K562 (cell line): ENCODE data around the gene ELF1. TPM values are rescaled to one million over a fixed set of nuclear protein-coding genes. Genes with fewer than 3 reads are reported as not detected.

Experiments
- ATAC-seq: fragments of 200-7000 bp; cut with Tn5 transposase; 3 replicates; pipeline ENCODE4 v1.9.1; 2020; ENCODE audit warnings: moderate library complexity
- BruUV-seq: library from RNA; stranded (reverse); fragments of 400-500 nt; replicated peaks from 2 replicates; lab custom pipeline; 2021; lab: Mats Ljungman, UMichigan
- CTCF ChIA-PET: fragments of 300-600 bp; formaldehyde crosslinking; extraction: SDS; loops from one replicate; lab custom pipeline; 2021; ENCODE audit warnings: low intra/inter-chr PET ratio; lab: Yijun Ruan, JAX
- POLR2A ChIA-PET: fragments of 300-600, 350-650 bp; sonication (Branson Sonifier 250); formaldehyde crosslinking; extraction: SDS; loops from one replicate; lab custom pipeline; 2021; ENCODE audit warnings: antibody characterized with exemption, inconsistent platforms; lab: Yijun Ruan, JAX
- DNase-seq, 4 experiments: peaks; one replicate each; pipeline versions ENCODE4 v3.0.0 to v3.0.0-alpha.2; 2011 to 2018; ENCODE audit warnings: low spot score in 3 of 4, mixed read lengths in 3 of 4; ENCODE audit errors: extremely low read depth in 1 of 4
- FAIRE-seq: peaks from 2 replicates; lab custom pipeline; 2011; peaks lifted over from hg19 to GRCh38; lab: Jason Lieb, UNC
- H2AFZ ChIP-seq: 2 replicates; pipeline ENCODE4 v1.6.0; 2011; ENCODE audit warnings: low read depth, low read length, control low read depth, inconsistent platforms
- H3K27ac ChIP-seq: fragments of 200-600 bp; 3 replicates; pipeline ENCODE4 v1.8.0; 2011; ENCODE audit warnings: low read depth, mild to moderate bottlenecking, control low read depth, inconsistent platforms, low read length, moderate library complexity, mixed read lengths; ENCODE audit errors: extremely low read depth
- H3K27me3 ChIP-seq, 2 experiments: fragments of 300-600 bp in 1 of 2; 2 replicates in 1 of 2; 3 replicates in 1 of 2; pipeline versions ENCODE4 v1.6.0 to v1.8.0; 2011; ENCODE audit warnings: inconsistent platforms in 2 of 2, low read length in 2 of 2, mild to moderate bottlenecking in 1 of 2, mixed read lengths in 1 of 2, moderate library complexity in 1 of 2; ENCODE audit not compliant: control insufficient read depth in 2 of 2, insufficient read depth in 2 of 2
- H3K36me3 ChIP-seq: fragments of 300-600 bp; 3 replicates; pipeline ENCODE4 v1.8.0; 2011; ENCODE audit warnings: mild to moderate bottlenecking, low read length, inconsistent platforms; ENCODE audit not compliant: control insufficient read depth, insufficient read depth
- H3K4me1 ChIP-seq, 2 experiments: fragments of 200-600 bp in 1 of 2; replicated peaks in 1 of 2; 2 replicates in 1 of 2; 3 replicates in 1 of 2; pipeline versions ENCODE4 v1.5.1 to v1.8.0; 2011; ENCODE audit warnings: inconsistent platforms in 2 of 2, low read length in 2 of 2, mild to moderate bottlenecking in 1 of 2, mixed read lengths in 1 of 2, moderate library complexity in 1 of 2; ENCODE audit not compliant: control insufficient read depth in 2 of 2, insufficient read depth in 2 of 2
- H3K4me2 ChIP-seq: 2 replicates; pipeline ENCODE4 v1.6.1; 2011; ENCODE audit warnings: low read length, control low read depth, inconsistent platforms, mixed read lengths; ENCODE audit not compliant: insufficient read depth
- H3K4me3 ChIP-seq: fragments of 200-600 bp; sonication (generic), shearing (Covaris generic); 2 replicates; pipeline ENCODE4 v1.5.1; 2016; ENCODE audit warnings: control low read depth, inconsistent platforms
- H3K79me2 ChIP-seq: fragments of 200-600 bp; 3 replicates; pipeline ENCODE4 v1.8.0; 2011; ENCODE audit warnings: low read length, inconsistent platforms; ENCODE audit not compliant: control insufficient read depth, insufficient read depth
- H3K9ac ChIP-seq, 2 experiments: 2 replicates each; pipeline versions ENCODE4 v1.6.0 to v1.6.1; 2011; ENCODE audit warnings: low read depth in 2 of 2, low read length in 2 of 2, control low read depth in 1 of 2, inconsistent platforms in 1 of 2, mild to moderate bottlenecking in 1 of 2, mixed read lengths in 1 of 2; ENCODE audit not compliant: insufficient read depth in 1 of 2
- H3K9me1 ChIP-seq: one replicate; pipeline ENCODE4 v1.6.0; 2011; ENCODE audit warnings: inconsistent platforms, mild to moderate bottlenecking, low read length, moderate library complexity; ENCODE audit not compliant: control insufficient read depth, insufficient read depth
- H3K9me3 ChIP-seq: replicated peaks from 2 replicates; pipeline ENCODE4 v1.5.1; 2011; ENCODE audit warnings: low read depth, low read length, inconsistent platforms; ENCODE audit not compliant: control insufficient read depth, insufficient read depth
- H4K20me1 ChIP-seq: replicated peaks from 2 replicates; pipeline ENCODE4 v1.6.1; 2011; ENCODE audit warnings: low read length, inconsistent platforms, mixed read lengths; ENCODE audit not compliant: control insufficient read depth, insufficient read depth
- CEBPB ChIP-seq: fragments of 450-650 bp; IDR thresholded peaks from 2 replicates; pipeline ENCODE4 v1.6.1; 2016; ENCODE audit warnings: missing genetic modification characterization, missing compliant biosample characterization
- CTBP1 ChIP-seq: fragments of 450-650 bp; IDR thresholded peaks from 2 replicates; pipeline ENCODE4 v1.6.1; 2016; ENCODE audit warnings: borderline replicate concordance
- E2F3 ChIP-seq: fragments of 250-450 bp; sonication (Bioruptor Pico); IDR thresholded peaks from 2 replicates; pipeline ENCODE4 v1.4.0; 2020; ENCODE audit warnings: mild to moderate bottlenecking
- ELK3 ChIP-seq: fragments of 450-650 bp; formaldehyde crosslinking; IDR thresholded peaks from 2 replicates; pipeline ENCODE4 v1.4.0; 2020; ENCODE audit warnings: mild to moderate bottlenecking
- HDAC3 ChIP-seq: fragments of 450-650 bp; IDR thresholded peaks from 2 replicates; pipeline ENCODE4 v1.6.1; 2018; ENCODE audit warnings: borderline replicate concordance, mild to moderate bottlenecking, moderate library complexity; ENCODE audit not compliant: partially characterized antibody
- HMG20B ChIP-seq: fragments of 250-450 bp; sonication (Bioruptor Pico); IDR thresholded peaks from 2 replicates; pipeline ENCODE4 v1.5.0; 2021; ENCODE audit warnings: mild to moderate bottlenecking
- MCM5 ChIP-seq: fragments of 450-650 bp; IDR thresholded peaks from 2 replicates; pipeline ENCODE4 v1.6.1; 2016; ENCODE audit warnings: low read depth
- POLR2B ChIP-seq: fragments of 450-650 bp; IDR thresholded peaks from 2 replicates; pipeline ENCODE4 v1.6.1; 2018; ENCODE audit warnings: low read depth; ENCODE audit not compliant: partially characterized antibody
- SPI1 ChIP-seq: IDR thresholded peaks from 2 replicates; pipeline ENCODE4 v1.6.1; 2011; ENCODE audit warnings: low read depth, low read length, control low read depth, borderline replicate concordance
- ZNF12 ChIP-seq: sonication (generic); formaldehyde crosslinking; IDR thresholded peaks from 2 replicates; pipeline ENCODE4 v1.4.0; 2020; ENCODE audit warnings: mild to moderate bottlenecking, missing genetic modification reagents
- ZNF165 ChIP-seq: fragments of 250-450 bp; sonication (Bioruptor Pico); IDR thresholded peaks from 2 replicates; pipeline ENCODE4 v1.4.0; 2020; ENCODE audit warnings: borderline replicate concordance
- ZNF311 ChIP-seq: fragments of 250-450 bp; sonication (Bioruptor Pico); IDR thresholded peaks from 2 replicates; pipeline ENCODE4 v1.4.0; 2020; ENCODE audit warnings: mild to moderate bottlenecking, moderate library complexity
- WGBS: fragments of 100-300 bp; shearing (Covaris generic); methylation state at CpG from one replicate; pipeline ENCODE4 v1.1.6; 2016; ENCODE audit warnings: low coverage, mixed read lengths; ENCODE audit not compliant: insufficient coverage; ENCODE audit errors: missing lambda C conversion rate; 5-methylcytosine and 5-hydroxymethylcytosine counted together
- in situ Hi-C: fragments of 300-500 bp; cut with MboI; formaldehyde crosslinking; loops from 4 replicates; pipeline ENCODE4 v1.15.0; 2018; ENCODE audit warnings: inconsistent platforms, mixed read lengths
- intact Hi-C: fragments of 100-400 bp; cut with micrococcal nuclease; formaldehyde crosslinking; loops from 2 replicates; pipeline ENCODE4 v1.14.2; 2022
- polyA plus RNA-seq, 8 experiments: library from polyadenylated mRNA; depleted of rRNA in 4 of 8; stranded (reverse) in 5 of 8; unstranded in 3 of 8; fragments of >200 nt; fragmentation: Nextera tagmentation in 2 of 8; fragmentation: Illumina TruSeq in 1 of 8; extraction: Ambion mirVana in 2 of 8; extraction: Trizol in 1 of 8; gene quantifications; 2 replicates each; pipeline versions ENCODE4 v1.2.1 to v1.2.3, GENCODE V29; 2011 to 2014; ENCODE audit warnings: inconsistent platforms in 1 of 8, missing spikeins in 1 of 8
- total RNA-seq, 7 experiments: library from RNA; depleted of rRNA in 6 of 7; stranded (reverse); fragments of >200 nt in 6 of 7; fragmentation: Illumina TruSeq in 2 of 7; extraction: Trizol in 2 of 7; gene quantifications; 2 replicates each; pipeline versions ENCODE4 v1.2.1 to v1.2.3, GENCODE V29; 2011 to 2021; ENCODE audit warnings: low replicate concordance in 1 of 7
- TF ChIP-seq, protein P1 (sequence below): fragments of 200-400 bp; formaldehyde crosslinking; IDR thresholded peaks from 2 replicates; pipeline ENCODE4 v1.6.1; 2017; ENCODE audit warnings: mild to moderate bottlenecking, low read depth, low read length, moderate library complexity
- TF ChIP-seq, protein P2 (sequence below): fragments of 250-450 bp; sonication (Bioruptor Pico); IDR thresholded peaks from 2 replicates; pipeline ENCODE4 v1.9.0; 2021; ENCODE audit warnings: mild to moderate bottlenecking, inconsistent platforms
- TF ChIP-seq, protein P3 (sequence below): sonication (generic); formaldehyde crosslinking; IDR thresholded peaks from 2 replicates; pipeline ENCODE4 v1.8.1; 2023; ENCODE audit warnings: mild to moderate bottlenecking, missing genetic modification reagents

The ELF1 gene
- total and polyA plus RNA-seq, 9 of the 15 experiments (the other 6 are each of a cell fraction or from before 2014, with no cell fraction given): 24.7 to 54.4 (median 33.4) TPM

DNA sequence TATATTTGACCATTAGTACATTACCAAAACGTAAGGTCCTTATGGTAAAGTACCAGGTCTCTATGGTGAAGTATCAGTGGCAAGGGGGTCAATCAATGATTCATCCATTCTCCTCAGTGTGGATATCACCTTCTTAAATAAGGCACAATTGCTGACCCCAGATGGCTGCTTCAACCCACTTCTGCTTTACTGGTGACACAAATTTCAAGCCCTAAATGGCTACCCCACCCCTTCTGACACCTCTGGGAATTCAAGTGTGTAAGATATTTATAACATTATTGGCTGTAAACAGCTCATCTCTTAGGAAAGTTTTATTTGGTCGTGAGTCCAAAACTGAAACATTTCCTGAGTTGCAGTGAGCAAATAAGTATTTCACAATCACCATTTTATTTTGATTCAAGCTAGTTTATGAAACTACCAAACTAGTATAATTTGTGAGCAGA, 34.3 kb upstream of the ELF1 start:
- ATAC-seq (peak; percentile 11; the same call in 1 of the 3 replicates), FAIRE-seq (no peak), DNase-seq (peak in 1 of 4 experiments; percentile 14)
- Histone ChIP-seq H3K9me1 (no peaks in the 10 kb centered on the region), H3K27ac (0 out of 3 replicates have a peak overlapping the region, but pooled peaks have one; percentile 4), H3K27me3 (no peaks in the 10 kb centered on the region), H3K9ac (peak overlapping the region in 1 of 2 experiments; percentile 15; a peak in 2 of 4 replicates), H3K4me3 (no peak overlapping the region), H3K4me1 (peaks cover 8 to 39% of the 10 kb centered on the region in 2 experiments; a peak in 3 of 5 replicates), H3K4me2 (peak overlapping the region; percentile 29; the same call in 1 of the 2 replicates), H2AFZ (no peak overlapping the region), H3K79me2 (peaks cover 97% of the 10 kb centered on the region), H3K9me3 (no peaks in the 10 kb centered on the region; the same call in 1 of the 2 replicates), H4K20me1 (no peaks in the 10 kb centered on the region), H3K36me3 (peaks cover 3% of the 10 kb centered on the region; the same call in 2 of the 3 replicates)
- in situ Hi-C loops (loop anchor here (25.0 kb wide), 1 partner anchor 266 kb away; the partner anchor contains the start of gene SLC25A15), intact Hi-C loops (loop anchor here (2.0 kb wide), 1 partner anchor 79 kb away; no protein-coding TSS in a partner anchor)
- ChIA-PET CTCF (interaction anchor here (2.2 kb wide), 1 partner anchor 169 kb away, joined by 10 read pairs; no protein-coding TSS in a partner anchor), POLR2A (interaction anchor here (0.7 kb wide), 1 partner anchor 16 kb away, joined by 3 read pairs; no protein-coding TSS in a partner anchor)
- BruUV-seq: no TSS peak
- 24% methylated on average over 2 of the region's 2 CpGs for WGBS
- TF ChIP-seq, protein P1, sequence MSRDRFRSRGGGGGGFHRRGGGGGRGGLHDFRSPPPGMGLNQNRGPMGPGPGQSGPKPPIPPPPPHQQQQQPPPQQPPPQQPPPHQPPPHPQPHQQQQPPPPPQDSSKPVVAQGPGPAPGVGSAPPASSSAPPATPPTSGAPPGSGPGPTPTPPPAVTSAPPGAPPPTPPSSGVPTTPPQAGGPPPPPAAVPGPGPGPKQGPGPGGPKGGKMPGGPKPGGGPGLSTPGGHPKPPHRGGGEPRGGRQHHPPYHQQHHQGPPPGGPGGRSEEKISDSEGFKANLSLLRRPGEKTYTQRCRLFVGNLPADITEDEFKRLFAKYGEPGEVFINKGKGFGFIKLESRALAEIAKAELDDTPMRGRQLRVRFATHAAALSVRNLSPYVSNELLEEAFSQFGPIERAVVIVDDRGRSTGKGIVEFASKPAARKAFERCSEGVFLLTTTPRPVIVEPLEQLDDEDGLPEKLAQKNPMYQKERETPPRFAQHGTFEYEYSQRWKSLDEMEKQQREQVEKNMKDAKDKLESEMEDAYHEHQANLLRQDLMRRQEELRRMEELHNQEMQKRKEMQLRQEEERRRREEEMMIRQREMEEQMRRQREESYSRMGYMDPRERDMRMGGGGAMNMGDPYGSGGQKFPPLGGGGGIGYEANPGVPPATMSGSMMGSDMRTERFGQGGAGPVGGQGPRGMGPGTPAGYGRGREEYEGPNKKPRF: no peak
- TF ChIP-seq, protein P2, sequence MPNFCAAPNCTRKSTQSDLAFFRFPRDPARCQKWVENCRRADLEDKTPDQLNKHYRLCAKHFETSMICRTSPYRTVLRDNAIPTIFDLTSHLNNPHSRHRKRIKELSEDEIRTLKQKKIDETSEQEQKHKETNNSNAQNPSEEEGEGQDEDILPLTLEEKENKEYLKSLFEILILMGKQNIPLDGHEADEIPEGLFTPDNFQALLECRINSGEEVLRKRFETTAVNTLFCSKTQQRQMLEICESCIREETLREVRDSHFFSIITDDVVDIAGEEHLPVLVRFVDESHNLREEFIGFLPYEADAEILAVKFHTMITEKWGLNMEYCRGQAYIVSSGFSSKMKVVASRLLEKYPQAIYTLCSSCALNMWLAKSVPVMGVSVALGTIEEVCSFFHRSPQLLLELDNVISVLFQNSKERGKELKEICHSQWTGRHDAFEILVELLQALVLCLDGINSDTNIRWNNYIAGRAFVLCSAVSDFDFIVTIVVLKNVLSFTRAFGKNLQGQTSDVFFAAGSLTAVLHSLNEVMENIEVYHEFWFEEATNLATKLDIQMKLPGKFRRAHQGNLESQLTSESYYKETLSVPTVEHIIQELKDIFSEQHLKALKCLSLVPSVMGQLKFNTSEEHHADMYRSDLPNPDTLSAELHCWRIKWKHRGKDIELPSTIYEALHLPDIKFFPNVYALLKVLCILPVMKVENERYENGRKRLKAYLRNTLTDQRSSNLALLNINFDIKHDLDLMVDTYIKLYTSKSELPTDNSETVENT (CRISPR knock-in tag): no peak
- TF ChIP-seq CTBP1: no peak
- no peak for TF ChIP-seq POLR2B
- TF ChIP-seq ZNF311 (CRISPR knock-in tag): no peak
- no peak for TF ChIP-seq ZNF12
- TF ChIP-seq, protein P3, sequence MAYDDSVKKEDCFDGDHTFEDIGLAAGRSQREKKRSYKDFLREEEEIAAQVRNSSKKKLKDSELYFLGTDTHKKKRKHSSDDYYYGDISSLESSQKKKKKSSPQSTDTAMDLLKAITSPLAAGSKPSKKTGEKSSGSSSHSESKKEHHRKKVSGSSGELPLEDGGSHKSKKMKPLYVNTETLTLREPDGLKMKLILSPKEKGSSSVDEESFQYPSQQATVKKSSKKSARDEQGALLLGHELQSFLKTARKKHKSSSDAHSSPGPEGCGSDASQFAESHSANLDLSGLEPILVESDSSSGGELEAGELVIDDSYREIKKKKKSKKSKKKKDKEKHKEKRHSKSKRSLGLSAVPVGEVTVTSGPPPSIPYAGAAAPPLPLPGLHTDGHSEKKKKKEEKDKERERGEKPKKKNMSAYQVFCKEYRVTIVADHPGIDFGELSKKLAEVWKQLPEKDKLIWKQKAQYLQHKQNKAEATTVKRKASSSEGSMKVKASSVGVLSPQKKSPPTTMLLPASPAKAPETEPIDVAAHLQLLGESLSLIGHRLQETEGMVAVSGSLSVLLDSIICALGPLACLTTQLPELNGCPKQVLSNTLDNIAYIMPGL: no peak
- TF ChIP-seq MCM5: no peak
- peak; percentile 89 for TF ChIP-seq SPI1
- no peak for TF ChIP-seq HMG20B (CRISPR knock-in tag)
- TF ChIP-seq ELK3 (CRISPR knock-in tag): no peak
- TF ChIP-seq ZNF165 (CRISPR knock-in tag): no peak
- TF ChIP-seq CEBPB (tag): peak; percentile 89
- no peak for TF ChIP-seq HDAC3
- TF ChIP-seq E2F3 (CRISPR knock-in tag): no peak
